Uterus (tissue), 2 donors: ENCODE results near the gene CLTB.

ENCODE experiments used
- POLR2A ChIP-seq, 2 donors: fragments of 450-650 bp; IDR thresholded peaks; one replicate each; pipeline ENCODE4 v1.6.1; 2016; ENCODE audit warnings: antibody characterized with exemption in 2 of 2, mild to moderate bottlenecking in 1 of 2, moderate library complexity in 1 of 2
- TF ChIP-seq, protein P1 (sequence below), 4 experiments: fragments of 200-600 bp in 2 of 4; fragments of 450-650 bp in 2 of 4; sonication (generic) in 2 of 4; IDR thresholded peaks; one replicate each; pipeline ENCODE4 v1.5.1; 2016 to 2019; ENCODE audit warnings: antibody characterized with exemption in 4 of 4, mild to moderate bottlenecking in 2 of 4, moderate library complexity in 1 of 4

DNA sequence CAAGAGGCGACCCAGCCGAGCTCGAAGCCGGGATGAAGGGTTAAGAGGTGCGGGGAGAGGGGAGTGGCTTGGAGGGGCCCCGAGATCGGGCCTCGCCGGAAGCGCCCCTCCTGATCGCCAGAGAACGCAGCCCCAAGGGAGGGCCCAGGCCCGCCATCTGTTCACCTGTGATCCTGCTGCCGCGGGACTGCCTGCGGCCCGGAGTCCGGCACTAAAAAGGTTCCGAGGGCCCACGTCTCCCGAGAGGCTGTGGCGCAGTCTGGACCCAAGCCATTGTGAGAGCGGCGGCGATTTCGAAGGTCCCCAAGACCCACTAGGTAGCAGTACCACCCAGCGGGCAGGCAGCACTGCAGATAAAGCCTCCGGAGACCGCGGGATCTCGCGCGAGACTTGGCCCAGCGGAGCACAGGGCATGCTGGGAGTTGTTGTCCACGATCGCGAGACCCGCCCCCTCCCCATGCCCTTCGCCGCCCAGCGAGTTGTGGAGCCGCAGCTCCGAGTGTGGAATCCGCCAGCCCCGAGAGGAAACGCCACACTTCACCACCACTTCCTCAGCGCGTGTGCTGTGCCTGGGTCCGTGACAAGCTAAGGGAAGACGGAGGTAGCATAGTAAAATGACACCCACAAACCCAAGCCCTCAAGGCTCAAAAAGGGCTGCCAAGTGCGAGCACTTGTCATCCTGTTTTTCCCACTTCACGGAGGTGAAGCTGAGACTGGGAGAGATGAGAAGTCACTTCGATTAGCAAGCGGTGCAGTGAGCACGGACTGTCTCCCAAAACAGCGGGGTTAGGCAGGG, 54.7 kb downstream of the CLTB start, which contains the start of gene KIAA1191:
- TF ChIP-seq, protein P1, sequence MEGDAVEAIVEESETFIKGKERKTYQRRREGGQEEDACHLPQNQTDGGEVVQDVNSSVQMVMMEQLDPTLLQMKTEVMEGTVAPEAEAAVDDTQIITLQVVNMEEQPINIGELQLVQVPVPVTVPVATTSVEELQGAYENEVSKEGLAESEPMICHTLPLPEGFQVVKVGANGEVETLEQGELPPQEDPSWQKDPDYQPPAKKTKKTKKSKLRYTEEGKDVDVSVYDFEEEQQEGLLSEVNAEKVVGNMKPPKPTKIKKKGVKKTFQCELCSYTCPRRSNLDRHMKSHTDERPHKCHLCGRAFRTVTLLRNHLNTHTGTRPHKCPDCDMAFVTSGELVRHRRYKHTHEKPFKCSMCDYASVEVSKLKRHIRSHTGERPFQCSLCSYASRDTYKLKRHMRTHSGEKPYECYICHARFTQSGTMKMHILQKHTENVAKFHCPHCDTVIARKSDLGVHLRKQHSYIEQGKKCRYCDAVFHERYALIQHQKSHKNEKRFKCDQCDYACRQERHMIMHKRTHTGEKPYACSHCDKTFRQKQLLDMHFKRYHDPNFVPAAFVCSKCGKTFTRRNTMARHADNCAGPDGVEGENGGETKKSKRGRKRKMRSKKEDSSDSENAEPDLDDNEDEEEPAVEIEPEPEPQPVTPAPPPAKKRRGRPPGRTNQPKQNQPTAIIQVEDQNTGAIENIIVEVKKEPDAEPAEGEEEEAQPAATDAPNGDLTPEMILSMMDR (IDR thresholded peaks at IDR 0.05) = peak in 3 of 4 experiments; percentile 30 to 46 (median 31)
- TF ChIP-seq POLR2A (IDR thresholded peaks at IDR 0.05) = peak; percentile 83 to 86
